HG03196 (cell line): ENCODE data around the gene SYNGR1.

ENCODE experiments used
- ATAC-seq: cut with Tn5 transposase; IDR thresholded peaks from one replicate; pipeline ENCODE4 v1.9.1; 2021; ENCODE audit not compliant: unreplicated experiment

SYNGR1 gene, protein sequence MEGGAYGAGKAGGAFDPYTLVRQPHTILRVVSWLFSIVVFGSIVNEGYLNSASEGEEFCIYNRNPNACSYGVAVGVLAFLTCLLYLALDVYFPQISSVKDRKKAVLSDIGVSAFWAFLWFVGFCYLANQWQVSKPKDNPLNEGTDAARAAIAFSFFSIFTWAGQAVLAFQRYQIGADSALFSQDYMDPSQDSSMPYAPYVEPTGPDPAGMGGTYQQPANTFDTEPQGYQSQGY

DNA sequence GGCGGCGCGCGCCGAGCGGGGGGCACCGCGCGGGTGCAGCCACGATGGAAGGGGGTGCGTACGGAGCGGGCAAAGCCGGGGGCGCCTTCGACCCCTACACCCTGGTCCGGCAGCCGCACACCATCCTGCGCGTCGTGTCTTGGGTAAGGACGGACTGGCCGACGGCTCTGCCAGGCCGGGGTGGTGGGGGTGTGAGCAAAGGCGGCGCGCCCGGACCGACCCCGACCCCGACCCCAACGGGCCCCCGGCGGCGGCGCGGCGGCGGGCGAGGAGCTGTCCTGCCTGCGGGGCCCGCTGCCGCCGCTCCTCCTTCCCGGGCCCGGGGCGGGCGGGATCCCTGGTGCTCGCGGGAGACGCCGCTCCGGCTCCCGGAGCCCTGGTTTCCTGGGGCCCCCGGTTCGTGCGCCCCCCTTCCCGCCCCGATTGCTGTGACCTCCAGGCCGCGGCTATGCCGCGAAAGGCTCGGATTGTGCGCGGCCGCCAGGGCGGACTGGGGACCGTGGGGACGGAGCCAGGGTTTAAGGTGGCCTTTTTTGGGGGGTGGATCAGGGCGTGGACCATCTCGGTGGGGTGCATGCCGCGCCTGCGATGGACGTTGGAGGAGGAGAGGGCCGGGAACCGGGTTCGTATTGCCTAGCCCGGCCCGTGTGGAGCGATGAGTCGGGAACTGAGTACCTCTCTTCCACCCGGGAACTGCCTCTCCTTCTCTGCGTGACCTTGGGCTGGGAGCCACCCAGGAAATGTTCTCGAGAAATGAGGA, at the start of gene SYNGR1:
TSS of gene SYNGR1 (plus strand) at position 25 of the 760 bp plus-strand sequence. CDS start at position 45, 20 bp downstream.
- no peak for ATAC-seq

DNA sequence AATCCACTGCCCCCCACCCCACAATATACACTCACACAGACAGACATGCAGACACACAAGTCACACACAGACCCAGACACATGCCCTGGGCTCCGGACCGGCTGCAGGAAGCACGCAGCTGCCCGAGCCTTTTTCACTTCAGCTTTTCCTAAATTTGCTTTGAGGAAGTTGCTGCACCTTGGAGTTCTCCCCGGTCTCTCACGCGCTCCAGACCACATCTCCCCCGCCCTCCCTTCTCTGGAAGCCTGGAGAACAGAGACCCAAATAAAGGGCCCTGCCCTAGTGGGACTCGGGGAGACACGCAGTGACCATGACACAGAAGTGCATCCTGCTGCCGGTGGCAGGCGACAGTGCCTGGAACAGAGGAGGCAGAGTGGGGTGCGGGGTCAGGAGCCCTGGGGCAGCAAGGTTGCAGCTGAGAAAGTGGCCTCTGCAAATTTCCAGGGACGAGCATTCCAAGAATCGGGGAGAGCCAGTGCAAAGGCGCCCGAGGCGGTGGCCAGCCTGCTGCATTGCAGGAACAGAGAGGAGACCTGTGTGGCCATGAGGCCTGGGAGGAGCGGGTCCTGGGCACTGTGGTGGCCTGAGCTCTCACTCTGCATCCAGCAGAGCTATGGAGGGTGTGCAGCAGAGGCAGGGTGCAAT, 49.5 kb upstream of the SYNGR1 start:
- ATAC-seq = no peak

DNA sequence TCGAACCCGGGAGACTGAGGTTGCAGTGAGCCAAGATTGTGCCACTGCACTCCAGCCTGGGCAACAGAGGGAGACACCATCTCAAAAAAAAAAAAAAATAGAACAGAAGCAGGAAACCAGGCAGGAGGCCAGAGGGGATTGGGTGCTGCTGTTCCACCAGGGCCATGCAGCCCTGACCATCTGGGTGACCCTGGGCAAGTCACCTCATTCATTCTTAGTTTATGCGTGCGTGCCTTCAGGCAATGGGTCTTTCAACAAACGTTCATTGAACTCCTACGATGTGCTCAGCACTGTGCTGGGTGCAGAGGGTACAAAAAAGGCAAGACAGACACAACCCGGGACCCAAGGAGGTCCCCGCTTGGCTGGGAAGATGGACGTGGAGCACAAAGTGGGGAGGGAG, 48.7 kb upstream of the SYNGR1 start:
- ATAC-seq = no peak

DNA sequence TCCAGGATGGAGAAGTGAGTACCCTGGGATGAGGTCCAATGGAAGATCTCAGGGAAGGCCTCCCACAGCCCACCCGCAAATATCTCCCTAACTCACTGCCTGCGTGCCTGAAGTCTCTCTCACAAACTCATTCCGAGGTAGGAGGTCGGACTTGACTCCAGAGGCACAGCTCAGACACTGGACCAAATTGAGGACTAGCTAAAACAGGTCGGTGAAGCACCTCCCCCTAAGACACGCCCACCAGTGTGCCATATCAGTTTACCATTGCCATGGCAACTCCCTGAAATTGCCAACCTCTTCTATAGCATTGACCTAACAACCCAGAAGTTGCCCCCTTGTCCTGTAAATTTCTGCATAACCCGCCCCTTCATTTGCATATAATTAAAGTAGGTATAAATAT, 47.9 kb upstream of the SYNGR1 start:
- no peak for ATAC-seq

DNA sequence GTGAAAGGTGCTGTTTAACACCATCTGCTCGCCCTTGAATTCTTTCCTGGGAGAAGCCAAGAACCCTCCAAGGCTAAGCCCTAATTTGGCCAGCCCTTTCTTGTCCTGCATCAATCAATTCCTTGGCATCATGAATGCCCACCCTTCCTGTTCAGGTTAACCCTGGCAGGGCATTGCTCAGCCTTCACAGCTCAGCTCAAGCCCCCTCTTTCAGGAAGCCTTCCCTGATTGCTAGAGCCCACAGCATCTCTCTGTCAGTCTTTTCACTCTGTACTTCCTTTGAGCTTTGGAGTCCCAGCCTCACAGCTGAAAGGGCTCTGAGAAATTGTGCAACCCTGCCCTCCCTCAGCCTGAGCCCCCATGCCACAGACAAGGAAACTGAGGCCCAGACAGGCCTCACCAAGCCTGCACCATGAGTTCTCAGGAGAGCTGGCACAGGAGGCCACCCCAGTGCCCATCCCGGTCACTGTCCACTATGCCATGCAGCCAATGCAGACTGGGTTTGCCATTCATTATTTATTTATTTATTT, 47.3 kb upstream of the SYNGR1 start:
- ATAC-seq = no peak

DNA sequence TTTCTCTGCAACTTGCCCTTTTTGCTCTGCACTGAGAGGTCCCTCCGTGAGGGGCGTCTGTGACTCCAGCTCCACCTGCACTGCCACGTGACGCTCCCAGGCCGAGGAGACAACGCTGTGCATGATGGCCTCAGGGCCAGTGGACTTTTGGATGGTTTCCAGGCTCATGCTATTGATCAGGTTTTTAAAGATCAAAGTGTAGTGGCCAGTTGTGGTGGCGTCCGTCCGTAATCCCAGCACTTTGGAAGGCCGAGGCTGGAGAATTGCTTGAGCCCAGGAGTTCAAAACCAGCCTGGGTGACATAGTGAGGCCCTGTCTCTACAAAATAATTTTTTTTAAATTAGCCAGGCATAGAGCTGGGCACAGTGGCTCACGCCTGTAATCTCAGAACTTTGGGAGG, 46.4 kb upstream of the SYNGR1 start:
- no peak for ATAC-seq

DNA sequence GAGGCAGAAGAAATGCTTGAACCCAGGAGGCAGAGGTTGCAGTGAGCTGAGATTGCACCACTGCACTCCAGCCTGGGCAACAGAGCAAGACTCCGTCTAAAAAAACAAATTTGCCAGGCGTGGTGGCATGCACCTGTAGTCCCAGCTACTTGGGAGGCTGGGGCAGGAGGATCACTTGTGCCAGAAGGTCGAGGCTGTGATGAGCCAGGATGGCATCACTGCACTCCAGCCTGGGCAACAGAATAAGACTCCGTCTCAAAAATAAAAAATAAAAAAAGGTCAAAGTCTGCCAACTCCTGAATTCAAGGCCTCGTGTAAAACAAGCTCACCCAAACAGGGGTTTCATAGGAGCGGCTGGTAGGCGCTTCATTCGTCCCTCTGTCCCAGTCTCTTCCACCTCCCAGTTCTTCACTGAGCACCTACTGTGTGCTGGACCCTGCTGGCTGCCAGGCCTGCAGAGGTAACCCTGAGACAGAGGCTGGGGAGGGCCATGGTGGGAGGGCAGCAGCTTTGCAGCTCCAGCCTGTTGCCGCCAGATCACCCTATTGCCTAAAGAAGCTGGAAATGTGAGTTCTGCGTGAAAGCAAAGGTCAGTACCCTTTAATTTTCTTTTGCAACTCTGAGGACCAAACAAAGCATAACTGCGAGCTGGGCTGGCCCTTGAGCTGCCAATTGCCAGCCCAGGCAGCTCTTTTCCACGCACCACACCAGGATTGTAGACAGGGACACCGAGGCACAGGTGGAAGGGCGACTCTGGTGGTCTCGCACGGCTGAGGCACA, 45.7 kb upstream of the SYNGR1 start:
- ATAC-seq = no peak

DNA sequence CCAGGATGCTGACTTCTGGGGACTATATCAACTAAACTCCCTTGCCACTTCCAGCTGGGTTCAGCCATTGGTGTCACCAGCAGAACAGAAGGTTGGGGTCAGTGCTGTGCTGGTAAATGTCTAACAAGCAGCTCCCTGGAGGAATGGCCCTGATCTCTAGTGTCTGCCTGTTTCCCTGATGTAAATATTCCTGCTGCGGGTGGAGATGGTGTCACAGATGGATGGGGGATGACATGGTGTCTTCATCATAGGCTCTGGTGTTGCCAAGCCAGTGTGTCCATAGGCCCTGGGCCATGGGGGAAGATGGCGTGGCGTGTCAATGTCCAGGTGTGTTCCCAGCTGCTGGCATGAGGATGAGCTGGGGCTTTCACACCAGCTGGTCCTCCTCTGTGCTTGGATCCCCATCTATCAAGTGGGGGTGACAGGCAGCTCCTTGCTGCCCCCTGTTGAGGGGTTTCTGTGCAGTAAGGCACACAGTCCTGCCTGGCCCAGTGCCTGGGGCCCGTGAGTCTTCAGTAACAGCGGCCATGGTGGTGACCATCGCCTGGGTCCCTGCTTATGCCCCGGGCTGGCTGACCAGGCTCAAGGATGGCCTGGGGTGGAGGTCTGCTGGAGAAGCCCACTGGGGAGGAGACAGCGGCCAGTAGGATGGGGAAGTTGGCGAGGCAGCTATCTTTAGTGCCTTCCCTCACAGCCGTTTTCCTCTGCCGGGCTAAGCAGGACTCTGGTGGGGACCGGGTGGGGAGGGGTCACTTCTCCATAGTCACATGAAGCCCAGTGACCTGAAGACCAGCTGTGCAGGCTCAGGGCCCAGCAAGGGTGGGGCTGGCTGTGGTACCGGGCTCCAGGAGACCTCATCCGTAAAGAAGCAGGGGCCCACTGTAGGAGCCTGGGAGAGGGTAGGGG, 43.1 kb upstream of the SYNGR1 start:
- no peak for ATAC-seq

DNA sequence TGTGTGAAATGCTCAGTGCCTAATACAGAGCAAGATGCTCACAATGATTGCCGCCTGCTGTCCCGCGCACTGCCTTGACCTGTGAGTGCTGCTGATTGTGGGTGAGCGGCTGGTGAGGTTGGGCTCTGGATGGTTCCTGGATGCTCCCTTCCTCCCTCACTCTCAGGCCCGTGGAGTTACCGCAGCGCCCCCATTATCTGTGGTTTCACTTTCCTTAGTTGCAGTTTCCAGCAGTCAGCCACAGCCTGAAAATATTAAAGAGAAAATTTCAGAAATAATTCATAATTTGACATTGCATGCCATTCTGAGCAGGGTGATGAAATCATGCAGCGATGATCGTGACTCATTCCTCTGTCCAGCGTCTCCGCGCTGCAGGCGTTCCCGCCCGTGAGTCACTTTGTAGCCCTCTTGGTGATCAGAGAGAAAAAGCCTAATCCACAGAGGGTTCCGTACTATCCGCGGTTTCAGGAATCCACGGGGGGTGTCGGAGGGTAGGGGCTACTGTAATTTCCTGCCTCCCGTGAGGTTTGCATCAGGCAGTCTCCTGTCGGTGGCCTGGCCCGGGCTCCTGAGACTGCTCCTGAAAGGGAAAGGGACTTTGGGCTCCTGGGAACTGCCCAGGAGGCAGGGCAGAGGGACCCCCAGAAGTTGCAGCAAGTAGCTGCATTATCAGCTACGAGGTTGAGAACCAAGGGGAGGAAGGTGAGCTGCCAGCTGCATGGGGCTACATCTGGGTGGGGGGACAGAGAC, 41.0 kb upstream of the SYNGR1 start:
- no peak for ATAC-seq

DNA sequence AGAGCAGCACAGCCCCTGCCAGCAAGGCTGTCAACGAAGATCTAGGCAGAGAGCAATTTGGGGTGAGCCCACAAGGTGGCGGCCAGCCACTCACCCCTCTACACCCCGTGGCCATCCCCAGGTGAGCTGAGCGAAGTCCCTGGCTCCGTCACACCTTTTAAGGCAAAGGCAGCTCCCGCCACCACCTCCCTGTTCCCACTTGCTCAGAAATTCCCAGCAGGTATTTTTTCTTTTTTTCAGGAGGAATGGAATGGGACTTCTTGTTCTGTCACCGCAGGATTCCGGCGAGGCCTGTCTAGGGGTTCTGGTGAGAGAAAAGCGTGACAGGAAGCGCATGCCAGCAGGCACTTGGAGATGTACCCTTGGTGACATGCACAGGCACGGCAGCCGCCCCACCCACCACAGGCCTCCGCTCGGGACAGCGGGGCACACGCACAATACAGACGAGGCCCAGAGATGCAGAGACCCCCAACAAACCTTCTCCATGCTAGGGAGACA, 40.4 kb upstream of the SYNGR1 start:
- no peak for ATAC-seq

DNA sequence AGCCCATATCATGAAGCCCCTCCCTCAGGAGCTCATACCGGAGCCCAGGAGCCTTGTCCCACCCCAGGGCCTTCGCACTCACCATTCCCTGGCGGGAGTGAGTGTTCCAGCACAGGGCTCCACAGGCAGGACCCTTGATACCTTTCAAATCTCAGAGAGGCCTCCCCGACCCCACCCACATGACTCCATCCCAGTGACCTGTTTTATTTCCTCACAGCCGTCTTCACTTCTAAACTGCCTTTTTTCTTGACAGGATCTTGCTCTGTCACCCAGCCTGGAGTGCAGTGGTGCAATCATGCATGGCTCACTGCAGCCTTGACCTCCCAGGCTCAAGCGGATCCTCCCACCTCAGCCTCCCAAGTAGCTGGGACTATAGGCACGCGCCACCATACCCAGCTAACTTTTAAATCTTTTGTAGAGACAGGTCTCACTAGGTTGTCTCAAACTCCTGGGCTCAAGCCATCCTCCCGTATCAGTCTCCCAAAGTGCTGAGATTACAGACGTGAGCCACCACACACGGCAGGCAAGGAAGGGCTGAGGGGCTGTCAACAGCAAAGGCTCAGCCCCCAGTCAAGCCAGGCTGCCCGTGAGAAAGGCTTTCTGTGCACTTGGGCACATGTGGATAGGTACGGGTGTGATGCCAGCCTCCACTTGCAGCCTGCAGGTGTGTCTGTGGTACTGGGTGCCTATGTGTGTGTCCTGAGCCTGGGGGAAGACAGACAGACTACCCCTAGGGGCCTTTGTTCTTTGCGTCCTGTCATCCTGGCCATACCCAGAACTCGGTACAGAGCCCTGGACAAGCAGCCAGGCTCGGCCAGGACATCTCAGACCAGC, 39.7 kb upstream of the SYNGR1 start:
- no peak for ATAC-seq

DNA sequence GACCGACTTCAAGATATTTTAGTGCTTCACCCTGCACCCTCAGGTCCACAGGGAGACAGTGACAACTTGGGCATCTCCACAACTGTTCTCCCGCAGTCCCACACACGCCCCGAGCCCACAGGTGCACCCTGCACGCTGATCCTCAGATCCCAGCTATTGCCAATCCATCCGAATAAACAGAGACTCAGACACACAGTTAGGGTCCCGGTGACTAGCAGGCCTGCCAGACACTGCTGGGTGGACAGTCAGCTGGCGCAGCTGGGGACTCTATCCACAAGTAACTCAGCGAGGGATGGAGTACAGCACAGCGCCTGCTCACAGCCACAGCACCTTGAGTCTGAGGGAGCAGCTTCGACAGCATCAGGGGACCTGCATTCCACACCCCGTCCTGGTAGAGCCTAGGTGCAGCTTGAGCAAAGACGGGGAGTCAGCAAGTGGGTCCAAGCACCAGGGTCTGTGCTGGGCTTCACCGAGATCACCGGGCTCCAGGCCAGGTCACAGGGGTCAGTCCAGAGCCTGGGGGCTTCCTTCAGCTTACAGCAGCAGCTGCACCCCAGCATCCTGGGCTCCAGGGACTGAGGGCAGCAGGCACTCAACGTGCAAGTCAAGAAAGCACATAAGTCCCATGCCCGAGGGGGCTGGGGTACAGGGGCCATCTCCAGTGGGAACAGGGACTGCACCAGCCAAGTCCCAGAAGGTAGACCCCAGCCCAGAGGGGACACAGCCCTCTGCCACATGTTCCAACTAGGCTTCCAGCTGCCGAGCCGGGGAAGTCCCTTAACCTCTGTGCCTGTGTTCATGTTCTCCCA, 38.0 kb upstream of the SYNGR1 start:
- no peak for ATAC-seq

DNA sequence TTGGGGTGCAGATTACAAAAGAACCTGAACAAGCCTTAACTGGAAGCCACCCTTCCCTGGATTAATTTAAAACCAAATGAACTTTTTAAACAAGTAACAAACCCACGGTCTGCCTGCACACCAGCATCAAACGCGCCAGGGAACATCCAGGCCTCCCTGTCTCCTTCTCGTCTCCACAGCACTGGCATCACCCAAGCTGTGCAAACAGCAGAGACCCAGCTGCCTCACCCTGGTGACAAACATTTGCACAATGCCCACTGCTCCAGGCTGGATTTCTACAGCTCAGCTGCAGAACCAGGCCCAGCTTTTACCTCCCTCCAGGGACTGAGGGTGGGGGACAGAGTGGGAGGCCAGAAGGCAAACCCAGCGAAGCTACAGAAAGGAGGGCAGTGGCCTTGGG, 37.4 kb upstream of the SYNGR1 start:
- no peak for ATAC-seq

DNA sequence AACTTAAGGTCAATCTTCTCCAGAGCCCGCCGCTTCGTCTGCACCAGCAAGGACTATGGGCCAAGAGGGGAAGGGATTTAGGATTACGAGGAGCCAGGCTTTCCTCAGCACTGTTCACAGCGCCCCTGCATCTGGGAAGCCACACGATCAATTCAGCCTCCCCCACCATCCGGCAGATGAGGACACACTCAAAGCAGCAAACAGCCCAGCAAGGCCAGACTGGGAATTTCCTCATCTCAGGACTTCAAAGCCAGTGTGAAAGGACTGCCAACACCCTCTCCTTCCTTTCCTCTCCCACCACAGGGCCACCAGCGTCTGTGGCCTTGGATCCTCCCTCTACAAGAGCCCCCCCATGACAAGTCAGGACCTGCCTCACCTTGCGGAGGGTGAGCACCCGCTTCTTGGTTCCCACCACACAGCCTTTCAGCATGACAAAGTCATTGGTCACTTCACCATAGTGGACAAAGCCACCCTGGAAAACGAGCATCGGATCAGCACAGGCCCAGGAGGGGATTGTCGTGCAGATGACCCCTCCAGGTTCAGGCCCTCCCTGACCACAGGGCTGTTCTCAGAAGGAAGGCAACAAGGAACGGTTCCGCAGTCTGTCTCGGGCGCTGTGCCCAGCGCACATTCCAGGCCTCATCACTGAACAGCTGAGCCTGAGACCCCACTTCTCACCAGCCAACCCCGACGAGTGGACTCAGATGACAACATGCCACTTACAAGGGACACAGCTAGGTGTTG, 36.4 kb upstream of the SYNGR1 start:
- no peak for ATAC-seq

DNA sequence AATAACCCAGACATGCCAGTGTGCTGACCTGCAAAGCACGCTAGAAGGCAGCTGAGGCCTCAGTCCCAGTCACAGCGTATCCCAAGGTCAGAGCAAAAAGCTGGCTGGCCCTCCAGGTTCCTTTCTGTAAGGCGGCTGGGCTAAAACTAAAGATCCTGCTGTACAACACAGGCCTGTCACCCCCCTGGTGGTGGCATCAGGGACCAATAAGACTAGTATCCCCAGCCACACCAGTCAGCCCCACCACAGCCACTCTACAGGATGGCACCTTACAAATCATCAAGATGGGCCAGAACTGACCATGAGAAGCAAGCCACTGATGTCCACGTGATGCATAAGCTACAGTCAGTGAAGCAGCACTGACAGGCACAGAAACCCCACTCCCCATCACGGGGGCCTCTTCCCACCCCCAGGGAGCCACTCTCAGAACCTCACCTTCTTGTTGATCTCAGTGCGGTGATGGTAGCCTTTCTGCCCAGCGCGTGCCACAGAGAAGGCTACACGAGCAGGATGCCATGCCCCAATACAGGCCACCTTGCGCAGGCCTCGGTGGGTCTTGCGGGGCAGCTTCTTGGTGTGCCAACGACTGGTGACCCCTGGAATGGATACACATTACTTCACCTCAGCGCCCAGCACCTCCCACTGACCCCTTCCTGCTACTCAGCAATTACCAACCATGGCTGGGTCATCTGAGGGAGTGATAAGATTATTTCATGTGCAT, 35.4 kb upstream of the SYNGR1 start:
- no peak for ATAC-seq

DNA sequence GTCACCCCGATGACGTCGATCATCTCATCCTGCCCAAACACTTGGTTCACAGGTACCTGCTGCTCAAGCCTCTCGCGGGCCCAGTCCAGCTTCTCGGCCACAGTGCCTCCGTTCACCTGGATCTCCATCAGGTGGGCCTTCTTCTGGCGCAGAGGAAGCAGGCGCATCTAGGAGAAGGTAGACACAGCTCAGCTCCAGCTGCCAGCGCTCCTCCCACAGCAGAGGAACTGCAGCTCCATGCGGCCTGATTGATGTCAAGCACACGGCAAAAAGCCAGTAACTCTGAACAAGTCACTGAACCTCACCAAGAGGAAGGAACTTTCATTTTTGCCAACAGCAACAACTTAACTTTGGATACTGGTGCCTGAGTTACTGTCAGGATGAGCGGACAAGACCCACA, 34.4 kb upstream of the SYNGR1 start:
- no peak for ATAC-seq
